ENCODE results near the gene OR1E1. TPM values are rescaled to one million over a fixed set of nuclear protein-coding genes. Genes with fewer than 3 reads are reported as not detected.
"Not testable (repeated sequence)": the region's sequence is repeated elsewhere in the genome, so short reads cannot be mapped to it uniquely, and the experiment has no call there.

Gene OR1E1
- total and polyA plus RNA-seq, 9 donors = not detected

DNA sequence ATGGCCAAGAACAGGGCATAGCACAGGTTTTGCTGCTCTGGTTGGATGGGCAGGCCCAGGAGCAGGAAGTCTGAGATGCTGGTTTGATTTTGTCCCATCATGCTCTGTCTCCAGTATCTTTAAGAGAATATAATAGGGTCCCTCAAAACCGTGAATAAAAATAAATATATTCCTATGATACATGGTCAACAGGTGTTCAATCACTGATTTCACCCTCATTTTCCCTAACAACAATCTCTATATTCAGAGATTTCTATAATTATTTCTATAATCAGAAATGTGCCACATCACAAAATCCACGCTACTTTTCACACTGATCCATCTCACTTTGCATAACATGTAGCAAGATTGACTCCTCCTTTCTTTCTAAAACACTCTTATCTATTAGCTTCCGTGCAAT lies 35.5 kb upstream of the OR1E1 start, which contains the start of gene OR1E2:
Gene OR1E2, minus strand, starts transcription at position 101 of the 400 bp plus-strand sequence. Its CDS starts 0 bp downstream, at position 101.
- no peak within 1 kb of the TSS for H3K27ac ChIP-seq
- no peaks in the 10 kb centered on the region for H3K27me3 ChIP-seq
- H3K4me1 ChIP-seq (ENCODE audit: insufficient read depth) = no peaks in the 10 kb centered on the region
- H3K9me3 ChIP-seq = no peaks in the 10 kb centered on the region
- no peak within 1 kb of the TSS for H3K4me3 ChIP-seq
- H3K36me3 ChIP-seq = no peaks in the 10 kb centered on the region
- no peak for TF ChIP-seq EP300 (IDR thresholded peaks at IDR 0.05)
- TF ChIP-seq POLR2A (IDR thresholded peaks at IDR 0.05) = no peak
- TF ChIP-seq CTCF (IDR thresholded peaks at IDR 0.05) = no peak
- 61 to 69% (median 68%) methylated on average over 3 of the region's 3 CpGs for WGBS, 3 donors
- DNase-seq = no peak
- intact Hi-C loops (cut with DNase I) = no loop called here

DNA sequence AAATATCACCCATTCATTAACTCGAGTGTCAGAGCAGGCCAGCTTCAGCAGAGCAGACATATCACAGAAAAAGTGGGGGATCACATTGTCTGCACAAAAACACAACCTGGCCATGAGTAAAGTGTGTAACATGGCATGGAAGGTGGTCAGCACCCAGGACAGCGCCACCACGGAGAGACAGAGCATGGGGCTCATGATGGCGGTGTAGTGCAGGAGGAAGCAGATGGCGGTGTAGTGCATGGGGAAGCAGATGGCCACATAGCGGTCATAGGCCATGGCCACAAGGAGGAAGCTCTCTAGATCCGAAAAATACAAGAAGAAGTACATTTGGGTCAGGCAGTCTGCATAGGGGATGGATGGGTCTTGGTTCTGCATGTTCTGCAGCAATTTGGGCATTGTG lies 35.0 kb upstream of the OR1E1 start:
- H3K36me3 ChIP-seq; H3K4me3 ChIP-seq; H3K27ac ChIP-seq; H3K9me3 ChIP-seq; DNase-seq; intact Hi-C loops (cut with DNase I); H3K27me3 ChIP-seq; H3K4me1 ChIP-seq (ENCODE audit: insufficient read depth): not testable (repeated sequence)
- WGBS, 3 donors = 26 to 30% (median 27%) methylated on average over 7 of the region's 7 CpGs

GRCh38 chr17:3418222-3418621 lies 20.0 kb upstream of the OR1E1 start:
- no peak overlapping the region for H3K27ac ChIP-seq
- 50 to 71% (median 63%) methylated on average over 2 of the region's 2 CpGs for WGBS, 3 donors
- no peaks in the 10 kb centered on the region for H3K27me3 ChIP-seq
- H3K9me3 ChIP-seq = no peaks in the 10 kb centered on the region
- H3K4me3 ChIP-seq = no peak overlapping the region
- H3K36me3 ChIP-seq = no peaks in the 10 kb centered on the region
- intact Hi-C loops (cut with DNase I) = no loop called here
- TF ChIP-seq POLR2A (IDR thresholded peaks at IDR 0.05) (no peak), CTCF (IDR thresholded peaks at IDR 0.05) (no peak), EP300 (IDR thresholded peaks at IDR 0.05) (no peak)
- DNase-seq = no peak
- no peaks in the 10 kb centered on the region for H3K4me1 ChIP-seq (ENCODE audit: insufficient read depth)

GRCh38 chr17:3415610-3416009 lies 17.4 kb upstream of the OR1E1 start:
- intact Hi-C loops (cut with DNase I) = no loop called here
- no peaks in the 10 kb centered on the region for H3K27me3 ChIP-seq
- no peak overlapping the region for H3K27ac ChIP-seq
- H3K4me1 ChIP-seq (ENCODE audit: insufficient read depth) = no peaks in the 10 kb centered on the region
- DNase-seq = no peak
- 76 to 78% (median 77%) methylated on average over 5 of the region's 5 CpGs for WGBS, 3 donors
- no peaks in the 10 kb centered on the region for H3K36me3 ChIP-seq
- no peak overlapping the region for H3K4me3 ChIP-seq
- H3K9me3 ChIP-seq = no peaks in the 10 kb centered on the region
- TF ChIP-seq EP300 (IDR thresholded peaks at IDR 0.05) (no peak), CTCF (IDR thresholded peaks at IDR 0.05) (no peak), POLR2A (IDR thresholded peaks at IDR 0.05) (no peak)

DNA sequence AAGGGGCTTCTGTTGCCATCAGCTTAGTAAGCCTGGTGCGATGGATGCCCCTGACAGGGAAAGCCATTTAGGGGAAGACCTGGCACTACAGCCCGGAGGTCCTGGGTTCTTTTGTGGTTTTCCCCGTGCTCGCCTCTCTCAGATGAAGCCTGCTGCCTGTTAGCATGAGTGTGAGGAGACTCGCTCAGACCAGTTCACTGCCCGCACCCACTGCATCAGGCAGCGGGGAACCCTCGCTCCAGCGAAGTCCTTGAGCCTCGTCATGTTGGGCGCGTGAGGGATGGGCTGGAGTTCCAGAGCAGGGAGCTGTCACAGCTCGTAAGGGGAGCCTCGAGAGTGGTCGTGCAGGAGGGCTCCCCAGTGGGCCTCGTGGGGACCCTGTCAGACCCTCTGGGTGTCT lies 14.0 kb upstream of the OR1E1 start:
- H3K27me3 ChIP-seq; H3K4me3 ChIP-seq; H3K4me1 ChIP-seq (ENCODE audit: insufficient read depth); H3K27ac ChIP-seq; intact Hi-C loops (cut with DNase I); DNase-seq; H3K36me3 ChIP-seq; H3K9me3 ChIP-seq: not testable (repeated sequence)
- WGBS, 3 donors = 73 to 100% methylated on average over 1 to 5 of the region's 16 CpGs; no CpG with 5 or more reads in 1 of the 3 donors

- H3K4me1 ChIP-seq (ENCODE audit: insufficient read depth) = no peaks in the 10 kb centered on the region
- 74 to 82% (median 79%) methylated on average over 3 of the region's 3 CpGs for WGBS, 3 donors
Measured at GRCh38 chr17:3411070-3411469, 12.9 kb upstream of the OR1E1 start, which contains the start of gene OR3A3. OR3A3 (plus strand) TSS chr17:3411370.

GRCh38 chr17:3403856-3404255 lies 5.6 kb upstream of the OR1E1 start:
- DNase-seq; H3K4me1 ChIP-seq (ENCODE audit: insufficient read depth); H3K27me3 ChIP-seq; intact Hi-C loops (cut with DNase I); H3K27ac ChIP-seq; H3K4me3 ChIP-seq; H3K36me3 ChIP-seq; H3K9me3 ChIP-seq: not testable (repeated sequence)
- 63 to 76% (median 66%) methylated on average over 1 of the region's 1 CpG for WGBS, 3 donors

More at GRCh38 chr17:3411070-3411469, 12.9 kb upstream of the OR1E1 start, which contains the start of gene OR3A3:
- H3K27me3 ChIP-seq = no peaks in the 10 kb centered on the region
- H3K4me3 ChIP-seq = no peak within 1 kb of the TSS
- no peaks in the 10 kb centered on the region for H3K36me3 ChIP-seq
- intact Hi-C loops (cut with DNase I) = no loop called here
- no peak for DNase-seq
- H3K27ac ChIP-seq = no peak within 1 kb of the TSS
- TF ChIP-seq CTCF (IDR thresholded peaks at IDR 0.05) = no peak
- TF ChIP-seq POLR2A (IDR thresholded peaks at IDR 0.05) = no peak
- TF ChIP-seq EP300 (IDR thresholded peaks at IDR 0.05) = no peak
- H3K9me3 ChIP-seq = no peaks in the 10 kb centered on the region
